Limb (tissue), 2 donors: Measurements from ENCODE around the gene C11orf52.

ENCODE experiments used
- DNase-seq, 2 donors: peaks; one replicate each; pipeline ENCODE4 v3.0.0-alpha.2; 2016; ENCODE audit errors: extremely low spot score in 2 of 2

C11orf52 gene

DNA sequence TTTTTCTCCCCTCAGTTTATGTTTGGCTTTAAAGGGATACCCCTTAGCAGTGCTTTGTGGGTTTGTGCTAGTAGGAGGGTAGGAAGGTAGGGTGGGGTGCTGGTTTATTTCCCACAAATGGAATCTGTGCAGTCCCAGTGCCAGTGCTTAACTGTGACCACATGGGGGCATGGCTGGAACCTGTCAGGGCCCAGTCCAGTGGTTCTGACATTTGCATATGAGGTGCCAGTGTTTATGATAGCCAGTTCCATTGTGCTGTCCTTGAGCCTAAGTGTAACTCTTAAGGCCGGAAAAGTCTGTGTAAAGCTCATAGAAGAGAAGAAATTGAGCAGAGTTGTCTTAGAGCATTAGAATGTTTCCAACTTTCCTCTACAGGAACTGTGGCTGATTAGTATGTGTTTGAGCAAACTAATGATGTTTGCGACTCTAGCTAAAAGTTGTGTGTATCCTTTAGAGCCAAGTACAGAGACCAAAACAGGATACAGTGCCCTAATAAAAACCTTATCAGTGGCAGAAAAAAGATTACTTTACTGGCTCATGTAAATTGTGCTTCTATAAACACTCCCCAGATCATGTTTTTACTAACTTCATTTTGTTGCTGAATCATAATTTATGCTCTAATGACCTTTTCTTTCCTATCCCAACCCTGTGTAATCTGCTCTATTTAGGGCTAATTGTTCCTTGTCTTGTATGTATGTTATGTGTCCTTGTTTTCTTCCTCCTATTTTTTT is 56.5 kb downstream of the C11orf52 start:
- DNase-seq = no peak

- DNase-seq = no peak
Observed at GRCh38 chr11:111976119-111976766, 57.5 kb downstream of the C11orf52 start.
